GM19043 (cell line): ENCODE data around the gene DNAH17.

Experiments used
- ATAC-seq: cut with Tn5 transposase; IDR thresholded peaks from one replicate; pipeline ENCODE4 v1.9.1; 2021; ENCODE audit warnings: low read depth; ENCODE audit not compliant: unreplicated experiment

Gene DNAH17

GRCh38 chr17:78501241-78502036, 75.8 kb downstream of the DNAH17 start:
- no peak for ATAC-seq

DNA sequence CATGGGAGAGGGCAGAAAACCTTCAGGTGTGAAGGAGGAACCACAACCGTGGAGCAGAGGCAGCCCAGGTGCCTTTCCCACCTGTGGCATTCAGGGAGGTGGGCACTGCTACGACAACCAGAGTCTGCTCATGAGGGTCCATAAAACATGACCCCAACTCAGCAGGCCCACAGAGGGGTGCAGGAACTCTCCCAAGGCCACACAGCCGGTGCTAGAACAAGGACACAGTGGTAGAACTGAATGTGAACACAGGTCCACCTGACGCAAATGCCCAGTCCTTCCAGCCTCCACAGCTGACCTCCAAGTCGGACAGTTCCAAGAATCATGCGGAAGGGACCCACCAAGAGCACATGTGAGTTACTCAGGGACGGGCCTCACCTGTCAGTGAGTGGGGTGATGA, 76.4 kb downstream of the DNAH17 start:
- no peak for ATAC-seq

GRCh38 chr17:78499715-78500540, 77.3 kb downstream of the DNAH17 start:
- ATAC-seq, result no peak

DNA sequence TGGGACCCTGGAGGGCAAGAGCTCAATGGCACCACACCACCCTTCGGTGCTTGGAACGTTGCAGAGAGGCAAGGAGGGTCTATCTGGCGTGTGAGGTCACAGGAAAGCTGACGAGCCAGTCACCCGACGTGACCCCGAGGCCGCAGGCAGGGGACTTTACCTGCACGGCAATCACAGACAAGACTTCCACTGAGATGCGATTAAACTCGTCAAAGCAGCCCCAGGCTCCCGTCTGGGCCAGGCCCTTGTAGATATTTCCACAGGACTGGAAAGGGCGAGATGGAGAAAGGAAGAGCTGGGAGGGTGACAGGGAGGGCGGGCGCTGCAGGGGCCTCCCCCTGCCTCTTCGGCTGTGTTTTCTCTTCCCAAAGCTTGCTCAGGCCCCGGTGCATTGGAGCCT, 78.3 kb downstream of the DNAH17 start:
- no peak for ATAC-seq

- ATAC-seq, result no peak
Observed at GRCh38 chr17:78497115-78497540, 80.1 kb downstream of the DNAH17 start.

DNA sequence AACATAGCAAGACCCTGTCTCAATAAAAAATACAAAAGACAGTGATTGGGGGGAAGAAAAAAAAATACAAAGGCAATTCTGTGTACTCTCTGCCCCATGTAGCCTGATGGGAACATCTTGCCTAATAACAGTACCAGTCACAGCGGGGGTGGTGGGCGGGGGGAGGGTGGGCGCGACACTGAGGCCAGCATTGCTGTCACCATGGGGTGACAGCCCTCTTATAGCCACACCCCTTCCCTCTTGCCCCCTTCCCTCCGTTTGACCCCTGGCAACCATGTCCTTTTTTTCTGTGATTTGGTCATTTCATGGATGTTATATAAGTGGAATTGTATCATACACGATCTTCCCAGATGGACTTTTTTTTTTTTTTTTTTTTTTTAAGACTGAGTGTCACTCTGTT, 80.9 kb downstream of the DNAH17 start:
- ATAC-seq, result no peak

- ATAC-seq, result no peak
Observed at GRCh38 chr17:78495634-78496033, 81.6 kb downstream of the DNAH17 start.

GRCh38 chr17:78494696-78495330, 82.4 kb downstream of the DNAH17 start:
- no peak for ATAC-seq

- no peak for ATAC-seq
Observed at GRCh38 chr17:78493853-78494695, 83.1 kb downstream of the DNAH17 start.

DNA sequence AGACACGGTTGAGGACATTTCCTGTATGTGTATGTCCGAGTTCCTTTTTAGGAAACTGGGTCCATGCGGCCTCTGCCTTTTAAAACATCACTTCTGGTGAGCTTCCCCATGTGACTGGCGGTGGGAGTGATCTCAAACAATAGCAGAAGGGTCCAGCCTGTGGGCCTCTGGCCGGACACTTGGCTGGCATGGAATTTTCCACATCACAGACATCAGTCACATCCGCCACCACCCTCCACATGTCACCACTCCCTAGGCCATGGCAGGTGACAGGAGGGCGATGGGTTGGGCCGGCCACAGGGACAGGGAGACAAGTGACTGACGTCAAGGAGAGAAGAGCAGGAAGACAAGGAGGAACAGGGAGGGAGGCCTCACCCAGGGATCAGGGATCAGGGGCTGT, 83.7 kb downstream of the DNAH17 start:
- ATAC-seq, result no peak

DNA sequence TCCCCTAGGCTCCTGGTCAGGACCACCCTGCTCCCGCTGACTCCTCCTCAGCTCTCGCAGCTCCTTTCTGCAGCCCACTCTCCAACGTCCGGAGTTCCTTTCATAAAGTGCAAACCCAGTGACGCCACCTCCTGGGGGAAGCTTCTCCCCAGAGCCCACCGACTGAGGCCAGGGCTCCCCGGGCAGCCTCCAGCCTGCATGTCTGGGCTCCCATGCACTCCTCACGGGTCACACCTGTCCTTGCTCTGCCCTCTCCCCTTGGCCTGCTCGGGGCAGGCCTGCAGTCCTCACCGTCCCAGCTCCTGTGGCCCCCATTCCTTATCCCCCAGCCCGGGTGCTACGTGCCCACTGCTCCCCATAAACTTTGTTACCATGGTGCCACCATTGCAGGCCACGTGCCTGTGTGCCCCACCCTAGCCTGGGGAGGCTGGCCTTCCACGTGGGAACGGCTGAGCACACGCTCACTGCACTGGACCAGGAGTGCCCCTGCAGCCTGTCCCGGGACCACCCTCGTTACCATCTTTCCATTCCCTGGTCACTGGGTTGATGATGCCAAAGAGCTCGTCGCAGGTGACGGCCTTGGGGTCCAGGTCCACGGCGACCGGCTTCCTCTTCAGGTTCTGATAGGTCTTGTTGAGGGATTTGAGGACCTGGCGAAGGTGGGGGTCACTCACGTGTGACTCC, 84.9 kb downstream of the DNAH17 start:
- ATAC-seq, result no peak

- no peak for ATAC-seq
Observed at GRCh38 chr17:78491236-78492115, 85.7 kb downstream of the DNAH17 start.

- no peak for ATAC-seq
Observed at GRCh38 chr17:78490673-78491072, 86.5 kb downstream of the DNAH17 start.

DNA sequence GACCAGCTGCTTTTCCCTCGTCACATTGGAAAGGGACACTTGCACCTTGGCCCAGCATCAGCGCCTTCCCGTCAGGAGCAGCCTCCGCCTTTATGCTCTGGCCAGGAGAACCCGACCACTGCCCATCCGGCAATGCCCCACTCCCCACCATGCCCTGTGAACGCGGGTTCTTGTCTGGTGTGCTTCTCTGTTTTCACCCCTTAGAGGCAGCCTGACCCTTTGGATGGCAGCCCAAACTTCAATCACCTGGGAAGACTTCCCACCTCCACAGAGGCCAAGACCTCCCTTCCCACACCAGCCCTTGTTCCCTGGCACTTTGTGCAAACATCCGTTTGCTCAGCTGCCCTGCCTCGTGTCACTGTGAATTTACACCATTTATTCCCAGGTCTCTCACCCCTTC, 87.0 kb downstream of the DNAH17 start:
- no peak for ATAC-seq

- no peak for ATAC-seq
Observed at GRCh38 chr17:78488867-78489634, 88.1 kb downstream of the DNAH17 start.

GRCh38 chr17:78488156-78488555, 89.0 kb downstream of the DNAH17 start:
- ATAC-seq, result no peak

DNA sequence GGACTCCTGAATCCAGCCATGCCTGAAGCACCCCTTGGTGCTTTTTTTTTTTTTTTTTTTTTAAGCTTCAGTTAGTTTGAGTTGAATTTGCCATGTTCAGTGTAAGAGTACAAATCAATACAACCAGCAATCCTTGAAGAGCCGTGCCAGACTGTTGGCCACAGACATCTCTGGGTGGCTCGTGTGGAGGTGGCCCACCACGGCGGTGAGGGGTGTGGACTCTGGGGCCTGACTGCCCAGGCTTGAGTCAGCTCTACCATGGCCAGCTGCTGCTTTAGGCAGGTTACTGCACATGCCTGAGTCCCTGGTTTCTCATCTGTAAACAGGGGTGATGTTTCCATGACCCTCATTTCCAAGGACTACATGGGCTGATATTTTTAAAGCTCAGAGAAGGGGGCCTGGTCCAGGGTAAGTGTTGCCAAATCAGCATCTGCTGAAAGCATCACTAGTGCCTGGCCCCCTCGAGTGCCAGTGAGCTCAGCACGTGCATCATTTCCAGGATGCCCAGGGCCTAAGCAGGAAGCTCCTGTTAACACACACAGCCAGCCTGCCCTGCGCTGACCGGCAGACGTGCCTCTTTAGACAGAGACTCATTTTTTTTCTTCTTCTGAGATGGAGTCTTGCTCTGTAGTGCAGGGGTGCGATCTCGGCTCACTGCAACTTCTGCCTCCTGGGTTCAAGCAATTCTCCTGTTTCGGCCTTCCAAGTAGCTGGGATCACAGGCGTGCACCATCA, 90.1 kb downstream of the DNAH17 start:
- ATAC-seq, result no peak
